K562 (cell line): ENCODE measurements around the gene COG4. TPM values are rescaled to one million over a fixed set of nuclear protein-coding genes. Genes with fewer than 3 reads are reported as not detected.
A peak's percentile ranks its signal among the peaks of the same experiment; 100 is the strongest.

Experiments used
- ATAC-seq: fragments of 200-7000 bp; cut with Tn5 transposase; 3 replicates; pipeline ENCODE4 v1.9.1; 2020; ENCODE audit warnings: moderate library complexity
- BruUV-seq: library from RNA; stranded (reverse); fragments of 400-500 nt; replicated peaks from 2 replicates; lab custom pipeline; 2021; lab: Mats Ljungman, UMichigan
- CTCF ChIA-PET: fragments of 300-600 bp; formaldehyde crosslinking; extraction: SDS; loops from one replicate; lab custom pipeline; 2021; ENCODE audit warnings: low intra/inter-chr PET ratio; lab: Yijun Ruan, JAX
- POLR2A ChIA-PET: fragments of 300-600, 350-650 bp; sonication (Branson Sonifier 250); formaldehyde crosslinking; extraction: SDS; loops from one replicate; lab custom pipeline; 2021; ENCODE audit warnings: antibody characterized with exemption, inconsistent platforms; lab: Yijun Ruan, JAX
- DNase-seq, 4 experiments: peaks; one replicate each; pipeline versions ENCODE4 v3.0.0 to v3.0.0-alpha.2; 2011 to 2018; ENCODE audit warnings: low spot score in 3 of 4, mixed read lengths in 3 of 4; ENCODE audit errors: extremely low read depth in 1 of 4
- FAIRE-seq: peaks from 2 replicates; lab custom pipeline; 2011; peaks lifted over from hg19 to GRCh38; lab: Jason Lieb, UNC
- H2AFZ ChIP-seq: 2 replicates; pipeline ENCODE4 v1.6.0; 2011; ENCODE audit warnings: low read depth, low read length, control low read depth, inconsistent platforms
- H3K27ac ChIP-seq: fragments of 200-600 bp; 3 replicates; pipeline ENCODE4 v1.8.0; 2011; ENCODE audit warnings: low read depth, mild to moderate bottlenecking, control low read depth, inconsistent platforms, low read length, moderate library complexity, mixed read lengths; ENCODE audit errors: extremely low read depth
- H3K27me3 ChIP-seq, 2 experiments: fragments of 300-600 bp in 1 of 2; 2 replicates in 1 of 2; 3 replicates in 1 of 2; pipeline versions ENCODE4 v1.6.0 to v1.8.0; 2011; ENCODE audit warnings: inconsistent platforms in 2 of 2, low read length in 2 of 2, mild to moderate bottlenecking in 1 of 2, mixed read lengths in 1 of 2, moderate library complexity in 1 of 2; ENCODE audit not compliant: control insufficient read depth in 2 of 2, insufficient read depth in 2 of 2
- H3K36me3 ChIP-seq: fragments of 300-600 bp; 3 replicates; pipeline ENCODE4 v1.8.0; 2011; ENCODE audit warnings: mild to moderate bottlenecking, low read length, inconsistent platforms; ENCODE audit not compliant: control insufficient read depth, insufficient read depth
- H3K4me1 ChIP-seq, 2 experiments: fragments of 200-600 bp in 1 of 2; replicated peaks in 1 of 2; 2 replicates in 1 of 2; 3 replicates in 1 of 2; pipeline versions ENCODE4 v1.5.1 to v1.8.0; 2011; ENCODE audit warnings: inconsistent platforms in 2 of 2, low read length in 2 of 2, mild to moderate bottlenecking in 1 of 2, mixed read lengths in 1 of 2, moderate library complexity in 1 of 2; ENCODE audit not compliant: control insufficient read depth in 2 of 2, insufficient read depth in 2 of 2
- H3K4me2 ChIP-seq: 2 replicates; pipeline ENCODE4 v1.6.1; 2011; ENCODE audit warnings: low read length, control low read depth, inconsistent platforms, mixed read lengths; ENCODE audit not compliant: insufficient read depth
- H3K4me3 ChIP-seq: fragments of 200-600 bp; sonication (generic), shearing (Covaris generic); 2 replicates; pipeline ENCODE4 v1.5.1; 2016; ENCODE audit warnings: control low read depth, inconsistent platforms
- H3K79me2 ChIP-seq: fragments of 200-600 bp; 3 replicates; pipeline ENCODE4 v1.8.0; 2011; ENCODE audit warnings: low read length, inconsistent platforms; ENCODE audit not compliant: control insufficient read depth, insufficient read depth
- H3K9ac ChIP-seq, 2 experiments: 2 replicates each; pipeline versions ENCODE4 v1.6.0 to v1.6.1; 2011; ENCODE audit warnings: low read depth in 2 of 2, low read length in 2 of 2, control low read depth in 1 of 2, inconsistent platforms in 1 of 2, mild to moderate bottlenecking in 1 of 2, mixed read lengths in 1 of 2; ENCODE audit not compliant: insufficient read depth in 1 of 2
- H3K9me1 ChIP-seq: one replicate; pipeline ENCODE4 v1.6.0; 2011; ENCODE audit warnings: inconsistent platforms, mild to moderate bottlenecking, low read length, moderate library complexity; ENCODE audit not compliant: control insufficient read depth, insufficient read depth
- H3K9me3 ChIP-seq: replicated peaks from 2 replicates; pipeline ENCODE4 v1.5.1; 2011; ENCODE audit warnings: low read depth, low read length, inconsistent platforms; ENCODE audit not compliant: control insufficient read depth, insufficient read depth
- H4K20me1 ChIP-seq: replicated peaks from 2 replicates; pipeline ENCODE4 v1.6.1; 2011; ENCODE audit warnings: low read length, inconsistent platforms, mixed read lengths; ENCODE audit not compliant: control insufficient read depth, insufficient read depth
- KLF16 ChIP-seq: IDR thresholded peaks from 2 replicates; pipeline ENCODE4 v1.6.1; 2016; ENCODE audit warnings: antibody characterized with exemption
- MTF1 ChIP-seq: fragments of 250-450 bp; sonication (Bioruptor Pico); IDR thresholded peaks from 2 replicates; pipeline ENCODE4 v1.9.0; 2021; ENCODE audit warnings: moderate library complexity, mild to moderate bottlenecking, inconsistent platforms, borderline replicate concordance
- NR3C1 ChIP-seq: sonication (generic); formaldehyde crosslinking; IDR thresholded peaks from 2 replicates; pipeline ENCODE4 v1.8.1; 2022; ENCODE audit warnings: missing genetic modification reagents
- SMAD3 ChIP-seq: fragments of 450-650 bp; formaldehyde crosslinking; conservative IDR thresholded peaks from 2 replicates; pipeline ENCODE4 v1.4.0; 2020; ENCODE audit warnings: mild to moderate bottlenecking
- WGBS: fragments of 100-300 bp; shearing (Covaris generic); methylation state at CpG from one replicate; pipeline ENCODE4 v1.1.6; 2016; ENCODE audit warnings: low coverage, mixed read lengths; ENCODE audit not compliant: insufficient coverage; ENCODE audit errors: missing lambda C conversion rate; 5-methylcytosine and 5-hydroxymethylcytosine counted together
- in situ Hi-C: fragments of 300-500 bp; cut with MboI; formaldehyde crosslinking; loops from 4 replicates; pipeline ENCODE4 v1.15.0; 2018; ENCODE audit warnings: inconsistent platforms, mixed read lengths
- intact Hi-C: fragments of 100-400 bp; cut with micrococcal nuclease; formaldehyde crosslinking; loops from 2 replicates; pipeline ENCODE4 v1.14.2; 2022
- polyA plus RNA-seq, 8 experiments: library from polyadenylated mRNA; depleted of rRNA in 4 of 8; stranded (reverse) in 5 of 8; unstranded in 3 of 8; fragments of >200 nt; fragmentation: Nextera tagmentation in 2 of 8; fragmentation: Illumina TruSeq in 1 of 8; extraction: Ambion mirVana in 2 of 8; extraction: Trizol in 1 of 8; gene quantifications; 2 replicates each; pipeline versions ENCODE4 v1.2.1 to v1.2.3, GENCODE V29; 2011 to 2014; ENCODE audit warnings: inconsistent platforms in 1 of 8, missing spikeins in 1 of 8
- total RNA-seq, 7 experiments: library from RNA; depleted of rRNA in 6 of 7; stranded (reverse); fragments of >200 nt in 6 of 7; fragmentation: Illumina TruSeq in 2 of 7; extraction: Trizol in 2 of 7; gene quantifications; 2 replicates each; pipeline versions ENCODE4 v1.2.1 to v1.2.3, GENCODE V29; 2011 to 2021; ENCODE audit warnings: low replicate concordance in 1 of 7
- TF ChIP-seq, protein P1 (sequence below): fragments of 450-650 bp; IDR thresholded peaks from 2 replicates; pipeline ENCODE4 v1.6.1; 2016

COG4 gene
- total and polyA plus RNA-seq, 9 of the 15 experiments (the other 6 are each of a cell fraction or from before 2014, with no cell fraction given) = 13.7 to 73.9 (median 44.2) TPM

DNA sequence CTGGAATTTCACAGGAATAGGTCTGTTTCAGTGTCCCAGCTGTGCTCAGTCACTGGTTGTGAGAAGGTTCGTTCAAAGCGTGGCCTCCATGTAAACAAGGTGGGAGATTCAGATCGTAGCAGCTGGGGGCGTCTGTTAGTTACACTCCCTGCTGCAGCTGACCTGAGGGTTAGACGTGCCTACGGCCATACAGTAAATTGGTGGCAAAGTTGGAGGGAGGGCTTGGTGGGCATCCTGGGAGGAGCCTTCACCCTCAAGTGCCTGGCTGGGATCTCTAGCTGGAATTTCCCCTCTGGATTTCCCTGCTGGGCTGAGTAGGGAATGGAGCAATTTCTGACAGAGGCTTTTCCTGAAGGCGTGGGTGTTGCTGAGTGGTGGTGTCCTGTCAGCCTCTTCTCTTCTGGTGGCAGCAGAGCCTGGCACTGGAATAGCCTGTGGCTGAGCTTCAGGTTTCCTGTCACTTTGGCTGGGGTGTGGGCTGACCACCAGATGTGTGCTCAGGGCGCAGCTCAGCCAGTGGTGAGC lies 62.6 kb downstream of the COG4 start:
- ATAC-seq = no peak; the same call in 2 of the 3 replicates
- Histone ChIP-seq H3K4me2 (no peak overlapping the region), H3K27ac (no peak overlapping the region), H3K9me1 (no peaks in the 10 kb centered on the region), H3K79me2 (no peaks in the 10 kb centered on the region; the same call in 2 of the 3 replicates), H3K36me3 (peaks cover 7% of the 10 kb centered on the region; the same call in 1 of the 3 replicates), H3K9ac (peak overlapping the region in 1 of 2 experiments; percentile 70; a peak in 2 of 4 replicates), H3K4me1 (peaks cover 5 to 16% of the 10 kb centered on the region in 2 experiments; a peak in 4 of 5 replicates), H3K4me3 (no peak overlapping the region), H4K20me1 (no peaks in the 10 kb centered on the region), H3K9me3 (no peaks in the 10 kb centered on the region), H3K27me3 (no peaks in the 10 kb centered on the region), H2AFZ (no peak overlapping the region)
- ChIA-PET CTCF (no interaction called here), POLR2A (interaction anchor here (0.7 to 0.8 kb wide), 2 partner anchors 27 to 85 kb away, joined by 4 read pairs; no protein-coding TSS in a partner anchor)
- DNase-seq = no peak
- in situ Hi-C loops = loop anchor here (10.0 kb wide), 1 partner anchor 66 kb away; no protein-coding TSS in a partner anchor
- WGBS = 60% methylated on average over 8 of the region's 8 CpGs
- no peak for FAIRE-seq
- no TSS peak for BruUV-seq
- TF ChIP-seq MTF1 (CRISPR knock-in tag) = no peak
- no peak for TF ChIP-seq NR3C1
- TF ChIP-seq SMAD3 (CRISPR knock-in tag) = no peak
- no peak for TF ChIP-seq KLF16
- TF ChIP-seq, protein P1, sequence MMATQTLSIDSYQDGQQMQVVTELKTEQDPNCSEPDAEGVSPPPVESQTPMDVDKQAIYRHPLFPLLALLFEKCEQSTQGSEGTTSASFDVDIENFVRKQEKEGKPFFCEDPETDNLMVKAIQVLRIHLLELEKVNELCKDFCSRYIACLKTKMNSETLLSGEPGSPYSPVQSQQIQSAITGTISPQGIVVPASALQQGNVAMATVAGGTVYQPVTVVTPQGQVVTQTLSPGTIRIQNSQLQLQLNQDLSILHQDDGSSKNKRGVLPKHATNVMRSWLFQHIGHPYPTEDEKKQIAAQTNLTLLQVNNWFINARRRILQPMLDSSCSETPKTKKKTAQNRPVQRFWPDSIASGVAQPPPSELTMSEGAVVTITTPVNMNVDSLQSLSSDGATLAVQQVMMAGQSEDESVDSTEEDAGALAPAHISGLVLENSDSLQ = no peak
- intact Hi-C loops = no loop called here
